Left ventricle myocardium inferior (tissue), 1 donor: ENCODE measurements around the gene TUBB6. TPM values are rescaled to one million over a fixed set of nuclear protein-coding genes. Genes with fewer than 3 reads are reported as not detected.

Source experiments
- DNase-seq: peaks from one replicate; pipeline ENCODE4 v3.0.0-alpha.2; 2020
- H3K27ac ChIP-seq: fragments of 200-600 bp; replicated peaks from 2 replicates; pipeline ENCODE4 v1.8.0; 2021
- H3K27me3 ChIP-seq: fragments of 200-600 bp; 2 replicates; pipeline ENCODE4 v1.8.0; 2021; ENCODE audit warnings: low read depth
- H3K36me3 ChIP-seq: fragments of 200-600 bp; 2 replicates; pipeline ENCODE4 v1.8.0; 2021
- H3K4me1 ChIP-seq: fragments of 200-600 bp; 2 replicates; pipeline ENCODE4 v1.8.0; 2021
- H3K4me3 ChIP-seq: fragments of 200-600 bp; 2 replicates; pipeline ENCODE4 v1.8.0; 2021; ENCODE audit warnings: mild to moderate bottlenecking, moderate library complexity
- H3K9me3 ChIP-seq: fragments of 200-600 bp; replicated peaks from 2 replicates; pipeline ENCODE4 v1.8.0; 2021
- CTCF ChIP-seq: fragments of 200-600 bp; IDR thresholded peaks from 2 replicates; pipeline ENCODE4 v1.8.0; 2021; ENCODE audit warnings: antibody characterized with exemption, mild to moderate bottlenecking, borderline replicate concordance
- intact Hi-C: fragments of 100-400 bp; cut with micrococcal nuclease; formaldehyde crosslinking; loops from one replicate; pipeline ENCODE4 v1.11.0; 2022
- total RNA-seq: library from RNA; stranded (reverse); fragmentation: NEBNext Ultra II Directional; extraction: Animal tissue kit (Norgen Biotek cat#: 25700); gene quantifications from one replicate; pipeline ENCODE4 v1.2.1, GENCODE V29; 2021
- donor health status: DM: no; HTN: yes; CAD: no; lungs with severe emphysema.

TUBB6 gene
- total RNA-seq, 1 donor from 2014 or later: 81.5 TPM

GRCh38 chr18:12313530-12314245, 5.6 kb downstream of the TUBB6 start:
- peaks cover 80% of the 10 kb centered on the region for H3K4me1 ChIP-seq
- H3K27me3 ChIP-seq: no peaks in the 10 kb centered on the region
- intact Hi-C loops: no loop called here
- no peak for TF ChIP-seq CTCF
- H3K9me3 ChIP-seq: peaks cover 9% of the 10 kb centered on the region
- H3K27ac ChIP-seq: peak overlapping the region; percentile 81
- DNase-seq: no peak
- H3K36me3 ChIP-seq: peaks cover 43% of the 10 kb centered on the region
- H3K4me3 ChIP-seq: no peak overlapping the region

- no peak for TF ChIP-seq CTCF
- H3K4me1 ChIP-seq: peaks cover 77% of the 10 kb centered on the region
- H3K4me3 ChIP-seq: no peak overlapping the region
- H3K27ac ChIP-seq: peak overlapping the region; percentile 81
- H3K36me3 ChIP-seq: peaks cover 48% of the 10 kb centered on the region
- no peaks in the 10 kb centered on the region for H3K27me3 ChIP-seq
- intact Hi-C loops: no loop called here
- DNase-seq: no peak
- H3K9me3 ChIP-seq: peaks cover 9% of the 10 kb centered on the region
Observed at GRCh38 chr18:12314591-12315305, 6.7 kb downstream of the TUBB6 start.

- Histone ChIP-seq H3K36me3 (peaks cover 49% of the 10 kb centered on the region), H3K27me3 (no peaks in the 10 kb centered on the region), H3K27ac (peak overlapping the region; percentile 81), H3K9me3 (peaks cover 9% of the 10 kb centered on the region), H3K4me1 (peaks cover 73% of the 10 kb centered on the region), H3K4me3 (no peak overlapping the region)
- no peak for DNase-seq
- TF ChIP-seq CTCF: no peak
- intact Hi-C loops: no loop called here
Observed at GRCh38 chr18:12315490-12315889, 7.4 kb downstream of the TUBB6 start.

- peaks cover 73% of the 10 kb centered on the region for H3K4me1 ChIP-seq
- H3K27me3 ChIP-seq: no peaks in the 10 kb centered on the region
- peak overlapping the region; percentile 81 for H3K27ac ChIP-seq
- no peak overlapping the region for H3K4me3 ChIP-seq
- DNase-seq: peak; percentile 73
- peaks cover 9% of the 10 kb centered on the region for H3K9me3 ChIP-seq
- intact Hi-C loops: no loop called here
- TF ChIP-seq CTCF: no peak
- H3K36me3 ChIP-seq: peaks cover 49% of the 10 kb centered on the region
Observed at GRCh38 chr18:12315911-12316310, 7.9 kb downstream of the TUBB6 start.

- Histone ChIP-seq H3K4me1 (peaks cover 88% of the 10 kb centered on the region), H3K9me3 (no peaks in the 10 kb centered on the region), H3K27ac (peak overlapping the region; percentile 81), H3K4me3 (peak overlapping the region; percentile 15), H3K36me3 (peaks cover 49% of the 10 kb centered on the region), H3K27me3 (no peaks in the 10 kb centered on the region)
- no peak for TF ChIP-seq CTCF
- intact Hi-C loops: no loop called here
- no peak for DNase-seq
Observed at GRCh38 chr18:12317664-12318333, 9.8 kb downstream of the TUBB6 start.
